Left ventricle myocardium inferior (tissue), 1 donor: Measurements from ENCODE around the gene GTF3C1. TPM values are rescaled to one million over a fixed set of nuclear protein-coding genes. Genes with fewer than 3 reads are reported as not detected.
A peak's percentile ranks its signal among the peaks of the same experiment; 100 is the strongest.

Experiments used
- DNase-seq: peaks from one replicate; pipeline ENCODE4 v3.0.0-alpha.2; 2020
- H3K27ac ChIP-seq: fragments of 200-600 bp; replicated peaks from 2 replicates; pipeline ENCODE4 v1.8.0; 2021
- H3K27me3 ChIP-seq: fragments of 200-600 bp; 2 replicates; pipeline ENCODE4 v1.8.0; 2021; ENCODE audit warnings: low read depth
- H3K36me3 ChIP-seq: fragments of 200-600 bp; 2 replicates; pipeline ENCODE4 v1.8.0; 2021
- H3K4me1 ChIP-seq: fragments of 200-600 bp; 2 replicates; pipeline ENCODE4 v1.8.0; 2021
- H3K4me3 ChIP-seq: fragments of 200-600 bp; 2 replicates; pipeline ENCODE4 v1.8.0; 2021; ENCODE audit warnings: mild to moderate bottlenecking, moderate library complexity
- H3K9me3 ChIP-seq: fragments of 200-600 bp; replicated peaks from 2 replicates; pipeline ENCODE4 v1.8.0; 2021
- intact Hi-C: fragments of 100-400 bp; cut with micrococcal nuclease; formaldehyde crosslinking; loops from one replicate; pipeline ENCODE4 v1.11.0; 2022
- total RNA-seq: library from RNA; stranded (reverse); fragmentation: NEBNext Ultra II Directional; extraction: Animal tissue kit (Norgen Biotek cat#: 25700); gene quantifications from one replicate; pipeline ENCODE4 v1.2.1, GENCODE V29; 2021
- TF ChIP-seq, protein P1 (sequence below): fragments of 200-600 bp; IDR thresholded peaks from 2 replicates; pipeline ENCODE4 v1.8.0; 2021; ENCODE audit warnings: antibody characterized with exemption, mild to moderate bottlenecking, borderline replicate concordance
- donor health status: DM: no; HTN: yes; CAD: no; lungs with severe emphysema.

GTF3C1 gene
- total RNA-seq, 1 donor from 2014 or later = 46.9 TPM

DNA sequence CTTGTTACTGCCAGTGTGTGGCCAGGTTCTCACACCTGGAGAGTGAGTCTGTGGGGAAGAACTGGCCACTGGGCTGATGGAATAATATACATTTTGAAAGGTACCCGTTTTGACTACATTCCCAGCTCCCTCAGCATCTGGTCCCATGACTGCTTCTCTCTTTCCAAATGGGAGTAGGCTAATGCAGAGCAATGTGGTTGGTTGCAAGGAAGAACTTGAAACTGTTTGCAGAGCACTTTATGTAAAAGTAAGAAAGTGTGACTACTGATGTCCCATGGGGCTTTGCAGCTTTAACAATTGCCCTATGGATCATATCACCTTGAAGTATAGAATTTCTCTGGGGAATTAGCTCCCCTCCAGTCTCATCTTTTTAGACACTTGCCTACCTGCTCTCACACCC lies 9.2 kb upstream of the GTF3C1 start:
- H3K36me3 ChIP-seq = no peaks in the 10 kb centered on the region
- no peak for DNase-seq
- TF ChIP-seq, protein P1, sequence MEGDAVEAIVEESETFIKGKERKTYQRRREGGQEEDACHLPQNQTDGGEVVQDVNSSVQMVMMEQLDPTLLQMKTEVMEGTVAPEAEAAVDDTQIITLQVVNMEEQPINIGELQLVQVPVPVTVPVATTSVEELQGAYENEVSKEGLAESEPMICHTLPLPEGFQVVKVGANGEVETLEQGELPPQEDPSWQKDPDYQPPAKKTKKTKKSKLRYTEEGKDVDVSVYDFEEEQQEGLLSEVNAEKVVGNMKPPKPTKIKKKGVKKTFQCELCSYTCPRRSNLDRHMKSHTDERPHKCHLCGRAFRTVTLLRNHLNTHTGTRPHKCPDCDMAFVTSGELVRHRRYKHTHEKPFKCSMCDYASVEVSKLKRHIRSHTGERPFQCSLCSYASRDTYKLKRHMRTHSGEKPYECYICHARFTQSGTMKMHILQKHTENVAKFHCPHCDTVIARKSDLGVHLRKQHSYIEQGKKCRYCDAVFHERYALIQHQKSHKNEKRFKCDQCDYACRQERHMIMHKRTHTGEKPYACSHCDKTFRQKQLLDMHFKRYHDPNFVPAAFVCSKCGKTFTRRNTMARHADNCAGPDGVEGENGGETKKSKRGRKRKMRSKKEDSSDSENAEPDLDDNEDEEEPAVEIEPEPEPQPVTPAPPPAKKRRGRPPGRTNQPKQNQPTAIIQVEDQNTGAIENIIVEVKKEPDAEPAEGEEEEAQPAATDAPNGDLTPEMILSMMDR = no peak
- intact Hi-C loops = no loop called here
- peaks cover 27% of the 10 kb centered on the region for H3K4me1 ChIP-seq
- no peak overlapping the region for H3K27ac ChIP-seq
- H3K9me3 ChIP-seq = no peaks in the 10 kb centered on the region
- H3K4me3 ChIP-seq = no peak overlapping the region
- no peaks in the 10 kb centered on the region for H3K27me3 ChIP-seq

DNA sequence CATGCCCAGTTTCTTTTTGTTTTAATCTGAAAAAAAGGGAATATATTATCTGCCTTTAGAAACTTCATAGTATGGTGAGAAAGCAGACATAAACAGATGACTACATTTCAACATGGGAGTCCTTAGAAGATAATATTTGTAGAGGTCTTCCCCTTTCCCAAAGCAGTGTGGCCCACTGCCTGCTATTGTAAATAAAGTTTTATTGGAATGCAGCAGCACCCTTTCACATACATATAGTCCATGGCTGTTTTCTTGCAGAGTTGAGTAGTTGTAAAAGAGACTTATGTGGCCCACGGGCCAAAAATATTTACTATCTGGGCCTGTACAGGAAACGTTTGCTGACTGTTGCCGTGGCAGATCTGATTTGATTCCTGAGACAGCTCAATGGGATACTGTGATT lies 8.7 kb upstream of the GTF3C1 start:
- Histone ChIP-seq H3K9me3 (no peaks in the 10 kb centered on the region), H3K4me1 (peaks cover 25% of the 10 kb centered on the region), H3K27me3 (no peaks in the 10 kb centered on the region), H3K4me3 (no peak overlapping the region), H3K36me3 (no peaks in the 10 kb centered on the region), H3K27ac (no peak overlapping the region)
- intact Hi-C loops = no loop called here
- TF ChIP-seq, protein P1 = no peak
- no peak for DNase-seq

DNA sequence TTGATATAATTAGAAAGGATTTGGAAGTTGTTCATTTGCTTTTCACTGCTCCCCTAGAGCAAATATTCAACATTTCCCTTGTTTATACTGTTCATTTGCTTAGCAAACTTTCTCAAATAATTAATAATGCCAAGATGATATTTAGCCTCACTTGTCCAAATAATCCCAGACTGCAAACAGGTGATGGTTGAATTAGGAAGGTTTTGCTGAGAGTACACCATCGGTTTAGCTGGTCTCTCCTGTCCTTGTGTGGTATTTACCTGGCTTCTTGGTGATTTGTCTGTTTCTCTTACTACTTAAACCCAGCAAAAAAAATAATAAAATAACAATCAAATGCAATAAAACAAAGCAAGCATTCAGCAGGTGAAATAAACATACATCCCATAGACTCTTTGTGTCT lies 6.8 kb upstream of the GTF3C1 start:
- intact Hi-C loops = no loop called here
- Histone ChIP-seq H3K4me3 (no peak overlapping the region), H3K27me3 (no peaks in the 10 kb centered on the region), H3K4me1 (peaks cover 17% of the 10 kb centered on the region), H3K9me3 (no peaks in the 10 kb centered on the region), H3K27ac (no peak overlapping the region), H3K36me3 (no peaks in the 10 kb centered on the region)
- TF ChIP-seq, protein P1 = no peak
- DNase-seq = no peak

DNA sequence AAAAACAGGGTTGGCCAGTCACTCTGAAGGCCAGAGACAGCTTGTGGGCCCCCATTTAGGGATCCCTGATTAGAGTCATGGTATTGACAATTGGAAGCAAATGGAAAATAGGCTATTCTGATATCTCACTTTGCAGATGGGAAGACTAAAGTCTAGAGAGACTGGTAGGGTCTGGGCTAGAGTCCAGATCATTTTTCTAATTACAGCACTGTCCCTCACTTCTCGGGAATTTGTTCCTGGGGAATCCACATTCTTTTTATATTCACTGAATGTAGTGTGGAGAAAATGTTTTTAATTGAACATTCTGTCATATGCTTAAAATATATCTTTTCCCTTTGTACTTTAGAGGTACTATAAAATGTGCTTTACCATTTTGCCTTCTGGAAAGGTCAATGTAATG lies 1.3 kb upstream of the GTF3C1 start:
- Histone ChIP-seq H3K27me3 (no peaks in the 10 kb centered on the region), H3K4me3 (peak overlapping the region; percentile 93)

DNA sequence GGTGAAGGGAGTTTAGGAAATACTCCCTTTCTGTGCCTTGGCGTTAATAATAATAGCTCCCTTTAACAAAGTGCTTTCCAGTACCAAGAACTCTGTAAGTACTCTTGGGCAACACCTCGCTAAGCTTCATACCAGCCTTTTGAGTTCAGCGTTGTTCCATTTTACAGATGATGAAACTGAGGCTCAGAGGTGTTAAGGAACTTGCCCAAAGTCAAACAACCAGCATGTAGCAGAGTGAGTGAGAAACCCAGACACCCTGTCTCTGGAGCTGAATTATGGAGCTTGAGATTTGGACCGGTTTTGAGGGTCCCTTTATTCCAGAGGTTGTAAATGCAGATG lies 838 bp upstream of the GTF3C1 start:
- H3K4me1 ChIP-seq = peaks cover 51% of the 10 kb centered on the region
- TF ChIP-seq, protein P1 = no peak
- intact Hi-C loops = no loop called here

More for the DNA sequence above, 1.3 kb upstream of the GTF3C1 start:
- peak overlapping the region; percentile 90 for H3K27ac ChIP-seq
- H3K4me1 ChIP-seq = peaks cover 51% of the 10 kb centered on the region
- peaks cover under 1% of the 10 kb centered on the region for H3K36me3 ChIP-seq
- TF ChIP-seq, protein P1 = no peak
- DNase-seq = no peak
- intact Hi-C loops = no loop called here
- H3K9me3 ChIP-seq = no peaks in the 10 kb centered on the region

DNA sequence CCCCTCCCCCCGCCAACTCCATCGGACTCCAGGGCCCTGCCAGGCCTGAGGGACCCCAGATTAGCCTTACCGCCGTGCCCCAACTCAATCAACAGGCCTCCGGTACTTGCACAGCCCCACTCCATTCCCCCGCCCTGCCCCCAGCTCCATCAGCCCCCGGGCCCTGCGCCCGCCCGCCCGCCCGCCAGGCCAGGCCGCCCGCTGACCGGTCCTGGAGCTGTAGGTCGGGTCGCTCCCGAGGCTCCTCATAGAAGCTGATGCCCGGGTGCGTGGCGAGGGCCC lies 308 bp downstream of the GTF3C1 start:
- DNase-seq = no peak
- Histone ChIP-seq H3K27ac (peak overlapping the region; percentile 90), H3K27me3 (no peaks in the 10 kb centered on the region), H3K4me3 (peak overlapping the region; percentile 93), H3K9me3 (no peaks in the 10 kb centered on the region), H3K36me3 (peaks cover 17% of the 10 kb centered on the region), H3K4me1 (peaks cover 51% of the 10 kb centered on the region)
- intact Hi-C loops = no loop called here
- TF ChIP-seq, protein P1 = no peak

More for the DNA sequence above, 838 bp upstream of the GTF3C1 start:
- H3K27ac ChIP-seq = peak overlapping the region; percentile 90
- no peak for DNase-seq
- peaks cover 5% of the 10 kb centered on the region for H3K36me3 ChIP-seq
- peak overlapping the region; percentile 93 for H3K4me3 ChIP-seq
- no peaks in the 10 kb centered on the region for H3K9me3 ChIP-seq
- H3K27me3 ChIP-seq = no peaks in the 10 kb centered on the region
